Loucy (cell line): ENCODE data around the gene KIR2DL3.

Experiments used
- H2AFZ ChIP-seq: fragments of 200-600 bp; sonication (generic); 2 replicates; pipeline ENCODE4 v1.6.0; 2016; ENCODE audit warnings: antibody characterized with exemption, mild to moderate bottlenecking, low read length, moderate library complexity
- H3F3A ChIP-seq: fragments of 200-600 bp; 2 replicates; pipeline ENCODE4 v1.6.0; 2016; ENCODE audit warnings: antibody characterized with exemption, low read depth, mild to moderate bottlenecking
- H3K27me3 ChIP-seq: fragments of 200-600 bp; sonication (generic); 2 replicates; pipeline ENCODE4 v1.6.1; 2014; ENCODE audit warnings: low read length, mild to moderate bottlenecking; ENCODE audit not compliant: insufficient read depth, poor library complexity, severe bottlenecking
- H3K36me3 ChIP-seq: fragments of 200-600 bp; sonication (generic); 2 replicates; pipeline ENCODE4 v1.6.1; 2016; ENCODE audit warnings: low read length; ENCODE audit not compliant: insufficient read depth
- H3K4me1 ChIP-seq: fragments of 200-600 bp; sonication (generic); 2 replicates; pipeline ENCODE4 v1.5.1; 2014; ENCODE audit warnings: low read length, mild to moderate bottlenecking; ENCODE audit not compliant: insufficient read depth, poor library complexity, severe bottlenecking
- H3K4me2 ChIP-seq: fragments of 200-600 bp; sonication (generic); 2 replicates; pipeline ENCODE4 v1.6.0; 2014; ENCODE audit warnings: antibody characterized with exemption, low read length, low read depth, mild to moderate bottlenecking; ENCODE audit not compliant: poor library complexity, severe bottlenecking
- H3K4me3 ChIP-seq: fragments of 200-600 bp; sonication (generic); 2 replicates; pipeline ENCODE4 v1.5.1; 2014; ENCODE audit warnings: low read length, mild to moderate bottlenecking, mixed read lengths; ENCODE audit not compliant: poor library complexity, severe bottlenecking
- H3K79me2 ChIP-seq: fragments of 200-600 bp; sonication (generic); 2 replicates; pipeline ENCODE4 v1.6.1; 2014; ENCODE audit warnings: low read length; ENCODE audit not compliant: insufficient read depth
- H3K9ac ChIP-seq: fragments of 200-600 bp; sonication (generic); 2 replicates; pipeline ENCODE4 v1.6.0; 2014; ENCODE audit warnings: mild to moderate bottlenecking, low read depth, low read length, moderate library complexity; ENCODE audit not compliant: poor library complexity, severe bottlenecking
- H3K9me2 ChIP-seq: fragments of 200-600 bp; sonication (generic); replicated peaks from 2 replicates; pipeline ENCODE4 v1.6.1; 2016; ENCODE audit warnings: low read depth, low read length, mixed read lengths
- H3K9me3 ChIP-seq: fragments of 200-600 bp; sonication (generic); 2 replicates; pipeline ENCODE4 v1.6.1; 2014; ENCODE audit warnings: mild to moderate bottlenecking, antibody characterized with exemption, low read length, low read depth; ENCODE audit not compliant: insufficient read depth
- H4K20me1 ChIP-seq: fragments of 200-600 bp; sonication (generic); 2 replicates; pipeline ENCODE4 v1.6.0; 2014; ENCODE audit warnings: antibody characterized with exemption, low read length, mild to moderate bottlenecking; ENCODE audit not compliant: insufficient read depth, poor library complexity, severe bottlenecking
- EZH2phosphoT487 ChIP-seq: fragments of 200-600 bp; IDR thresholded peaks from 2 replicates; pipeline ENCODE4 v1.6.1; 2018; ENCODE audit warnings: antibody characterized with exemption, mild to moderate bottlenecking, moderate library complexity, borderline replicate concordance
- TF ChIP-seq, protein P1 (sequence below): fragments of 200-600 bp; sonication (generic); conservative IDR thresholded peaks from 2 replicates; pipeline ENCODE4 v1.5.1; 2014; ENCODE audit warnings: mild to moderate bottlenecking, antibody characterized with exemption, low read length

KIR2DL3 gene

DNA sequence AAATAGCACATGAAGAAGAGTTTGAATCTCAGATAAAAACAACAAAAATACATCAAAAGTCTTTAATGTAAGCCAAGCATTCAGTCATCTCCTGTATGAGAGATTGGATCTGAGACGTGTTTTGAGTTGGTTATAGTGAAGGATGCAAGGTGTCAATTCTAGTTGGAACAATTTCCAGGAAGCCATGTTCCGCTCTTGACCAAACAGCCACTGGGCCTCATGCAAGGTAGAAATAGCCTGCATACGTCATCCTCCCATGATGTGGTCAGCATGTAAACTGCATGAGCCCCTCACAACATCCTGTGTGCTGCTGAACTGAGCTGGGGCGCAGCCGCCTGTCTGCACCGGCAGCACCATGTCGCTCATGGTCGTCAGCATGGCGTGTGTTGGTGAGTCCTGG lies 14.2 kb upstream of the KIR2DL3 start, which contains the start of gene KIR3DL3:
Gene KIR3DL3, plus strand, starts transcription at position 301 of the 400 bp plus-strand sequence. Its CDS starts 55 bp downstream, at position 356.
- TF ChIP-seq, protein P1, sequence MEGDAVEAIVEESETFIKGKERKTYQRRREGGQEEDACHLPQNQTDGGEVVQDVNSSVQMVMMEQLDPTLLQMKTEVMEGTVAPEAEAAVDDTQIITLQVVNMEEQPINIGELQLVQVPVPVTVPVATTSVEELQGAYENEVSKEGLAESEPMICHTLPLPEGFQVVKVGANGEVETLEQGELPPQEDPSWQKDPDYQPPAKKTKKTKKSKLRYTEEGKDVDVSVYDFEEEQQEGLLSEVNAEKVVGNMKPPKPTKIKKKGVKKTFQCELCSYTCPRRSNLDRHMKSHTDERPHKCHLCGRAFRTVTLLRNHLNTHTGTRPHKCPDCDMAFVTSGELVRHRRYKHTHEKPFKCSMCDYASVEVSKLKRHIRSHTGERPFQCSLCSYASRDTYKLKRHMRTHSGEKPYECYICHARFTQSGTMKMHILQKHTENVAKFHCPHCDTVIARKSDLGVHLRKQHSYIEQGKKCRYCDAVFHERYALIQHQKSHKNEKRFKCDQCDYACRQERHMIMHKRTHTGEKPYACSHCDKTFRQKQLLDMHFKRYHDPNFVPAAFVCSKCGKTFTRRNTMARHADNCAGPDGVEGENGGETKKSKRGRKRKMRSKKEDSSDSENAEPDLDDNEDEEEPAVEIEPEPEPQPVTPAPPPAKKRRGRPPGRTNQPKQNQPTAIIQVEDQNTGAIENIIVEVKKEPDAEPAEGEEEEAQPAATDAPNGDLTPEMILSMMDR: no peak
- no peak for TF ChIP-seq EZH2phosphoT487
- no peaks in the 10 kb centered on the region for H3K36me3 ChIP-seq
- no peak within 1 kb of the TSS for H3K4me2 ChIP-seq
- H3K9me3 ChIP-seq: no peaks in the 10 kb centered on the region; the same call in 1 of the 2 replicates
- H3K27me3 ChIP-seq: no peaks in the 10 kb centered on the region
- H2AFZ ChIP-seq: no peak within 1 kb of the TSS
- no peaks in the 10 kb centered on the region for H4K20me1 ChIP-seq
- H3K4me3 ChIP-seq: no peak within 1 kb of the TSS
- H3K9me2 ChIP-seq: no peaks in the 10 kb centered on the region
- no peaks in the 10 kb centered on the region for H3F3A ChIP-seq
- no peaks in the 10 kb centered on the region for H3K79me2 ChIP-seq
- H3K9ac ChIP-seq: no peak within 1 kb of the TSS
- H3K4me1 ChIP-seq: no peaks in the 10 kb centered on the region

DNA sequence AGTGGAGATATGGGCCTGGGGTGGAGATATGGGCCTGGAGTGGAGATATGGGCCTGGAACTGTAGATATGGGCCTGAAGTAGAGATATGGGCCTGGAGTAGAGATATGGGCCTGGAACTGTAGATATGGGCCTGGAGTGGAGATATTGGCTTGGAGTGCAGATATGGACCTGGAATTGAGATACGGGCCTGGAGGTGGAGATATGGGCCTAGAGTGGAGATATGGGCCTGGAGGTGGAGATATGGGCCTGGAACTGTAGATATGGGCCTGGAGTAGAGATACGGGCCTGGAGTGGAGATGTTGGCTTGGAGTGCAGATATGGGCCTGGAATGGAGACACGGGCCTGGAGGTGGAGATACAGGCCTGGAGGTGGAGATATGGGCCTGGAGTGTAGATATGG lies 13.7 kb upstream of the KIR2DL3 start:
- Histone ChIP-seq H3K9me2 (no peaks in the 10 kb centered on the region), H3K9ac (no peak overlapping the region), H3K27me3 (no peaks in the 10 kb centered on the region), H3K9me3 (no peaks in the 10 kb centered on the region; the same call in 1 of the 2 replicates), H3K4me3 (no peak overlapping the region), H4K20me1 (no peaks in the 10 kb centered on the region), H3K36me3 (no peaks in the 10 kb centered on the region), H2AFZ (no peak overlapping the region), H3K79me2 (no peaks in the 10 kb centered on the region), H3K4me2 (no peak overlapping the region), H3F3A (no peaks in the 10 kb centered on the region), H3K4me1 (no peaks in the 10 kb centered on the region)
- TF ChIP-seq, protein P1: no peak
- no peak for TF ChIP-seq EZH2phosphoT487

DNA sequence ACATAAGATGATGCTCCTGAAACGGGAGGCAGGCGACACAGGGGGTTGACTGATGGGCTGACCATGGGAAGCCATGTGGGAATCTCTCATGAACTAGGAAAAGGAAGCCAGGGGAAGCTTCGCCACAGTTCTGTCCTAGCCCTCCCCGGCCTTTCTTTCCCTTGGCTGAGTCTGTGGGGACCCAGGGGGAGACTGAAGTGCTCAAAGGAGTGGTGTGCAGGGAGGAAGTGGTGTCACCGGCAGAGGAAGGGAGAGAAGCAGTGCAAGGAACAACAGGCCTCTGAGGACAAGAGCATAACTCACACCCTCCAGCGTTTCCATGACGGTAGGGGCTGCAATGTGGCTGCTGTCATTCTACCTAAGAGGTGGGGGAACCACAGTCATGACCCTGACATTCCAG lies 13.0 kb upstream of the KIR2DL3 start:
- H3K9ac ChIP-seq: no peak overlapping the region
- H3K9me2 ChIP-seq: no peaks in the 10 kb centered on the region
- H3K4me3 ChIP-seq: no peak overlapping the region
- no peak overlapping the region for H3K4me2 ChIP-seq
- no peaks in the 10 kb centered on the region for H4K20me1 ChIP-seq
- no peak for TF ChIP-seq EZH2phosphoT487
- TF ChIP-seq, protein P1: no peak
- no peaks in the 10 kb centered on the region for H3F3A ChIP-seq
- no peaks in the 10 kb centered on the region for H3K79me2 ChIP-seq
- H3K9me3 ChIP-seq: no peaks in the 10 kb centered on the region; the same call in 1 of the 2 replicates
- H3K36me3 ChIP-seq: no peaks in the 10 kb centered on the region
- no peaks in the 10 kb centered on the region for H3K4me1 ChIP-seq
- H2AFZ ChIP-seq: no peak overlapping the region
- no peaks in the 10 kb centered on the region for H3K27me3 ChIP-seq
